Adrenal gland (tissue), 12 donors: ENCODE measurements around the gene LRIG2. TPM values are rescaled to one million over a fixed set of nuclear protein-coding genes. Genes with fewer than 3 reads are reported as not detected.

Source experiments
- DNase-seq, 7 donors: peaks; one replicate each; pipeline ENCODE4 v3.0.0-alpha.2; 2019 to 2020
- H3K27ac ChIP-seq, 5 donors: fragments of 200-600 bp; sonication (generic) in 4 of 5; 1 replicate in 3 of 5; 2 replicates in 2 of 5; pipeline versions ENCODE4 v1.5.1 to v1.8.0; 2016 to 2020; ENCODE audit warnings: mild to moderate bottlenecking in 1 of 5
- H3K27me3 ChIP-seq: fragments of 200-600 bp; 2 replicates; pipeline ENCODE4 v1.8.0; 2021
- H3K36me3 ChIP-seq, 2 donors: fragments of 200-600 bp; replicated peaks in 1 of 2; 1 replicate in 1 of 2; 2 replicates in 1 of 2; pipeline versions ENCODE4 v1.5.1 to v1.8.0; 2018 to 2022
- H3K4me1 ChIP-seq, 2 donors: fragments of 200-600 bp; replicated peaks in 1 of 2; 1 replicate in 1 of 2; 2 replicates in 1 of 2; pipeline versions ENCODE4 v1.5.1 to v1.8.0; 2018 to 2021
- H3K4me3 ChIP-seq, 4 donors: fragments of 200-600 bp; sonication (generic) in 3 of 4; one replicate each; pipeline ENCODE4 v1.5.1; 2016 to 2018
- H3K9me3 ChIP-seq, 3 donors: fragments of 200-600 bp; sonication (generic) in 1 of 3; replicated peaks in 1 of 3; 1 replicate in 2 of 3; 2 replicates in 1 of 3; pipeline versions ENCODE4 v1.5.1 to v1.8.0; 2016 to 2021
- CTCF ChIP-seq, 6 experiments: fragments of 450-650 bp in 4 of 6; fragments of 200-600 bp in 2 of 6; sonication (generic) in 1 of 6; IDR thresholded peaks; 1 replicate in 5 of 6; 2 replicates in 1 of 6; pipeline versions ENCODE4 v1.5.1 to v1.8.0; 2016 to 2021; ENCODE audit warnings: antibody characterized with exemption in 6 of 6, mild to moderate bottlenecking in 2 of 6, moderate library complexity in 1 of 6
- POLR2A ChIP-seq, 2 donors: fragments of 450-650 bp; IDR thresholded peaks; one replicate each; pipeline ENCODE4 v1.6.1; 2017; ENCODE audit warnings: antibody characterized with exemption in 2 of 2, mild to moderate bottlenecking in 2 of 2, moderate library complexity in 1 of 2
- WGBS, 4 donors: extraction: QIAGEN DNeasy Blood & Tissue Kit in 2 of 4; methylation state at CpG; one replicate each; pipeline versions ENCODE4 v1.1.5 to v1.1.7; 2013 to 2017; 5-methylcytosine and 5-hydroxymethylcytosine counted together
- intact Hi-C, 2 donors: fragments of 100-400 bp; cut with DNase I; formaldehyde crosslinking; loops; one replicate each; pipeline versions ENCODE4 v1.14.1 to v1.15.0; 2022 to 2023
- polyA plus RNA-seq, 3 donors: library from polyadenylated mRNA; stranded (reverse); fragments of 200-250 nt in 2 of 3; fragments of 350-450 nt in 1 of 3; fragmentation: Illumina TruSeq in 1 of 3; extraction: RNeasy Lipid Tissue Mini Kit (QIAGEN cat#74804) in 1 of 3; gene quantifications; one replicate each; pipeline ENCODE4 v1.2.3, GENCODE V29; 2013 to 2014
- total RNA-seq, 9 donors: library from RNA; depleted of rRNA in 4 of 9; stranded (reverse); fragments of >200 nt in 4 of 9; fragments of 120-200 nt in 1 of 9; fragmentation: NEBNext Ultra II Directional in 1 of 9; extraction: Animal tissue kit (Norgen Biotek cat#: 25700) in 1 of 9; gene quantifications; one replicate each; pipeline versions ENCODE4 v1.1.0 to v1.2.4, GENCODE V29; 2013 to 2023
- donor health status: healthy with polysubstance abuse.
- donor health status: Bipolar disorder and iron deficiency.
- donor health status: DM: yes; HTN: yes; CAD: no.
- donor health status: DM: no; HTN: no; CAD: no.
- donor health status: DM: no; HTN: no; CAD: no.
- donor health status: DM: yes; HTN: yes; CAD: no.

The LRIG2 gene
- total and polyA plus RNA-seq, 12 donors: 3.5 to 117 (median 10.6) TPM

GRCh38 chr1:113040041-113040440 lies 33.0 kb upstream of the LRIG2 start:
- peaks cover 7 to 8% of the 10 kb centered on the region in 2 donors for H3K4me1 ChIP-seq
- H3K9me3 ChIP-seq: no peaks in the 10 kb centered on the region
- TF ChIP-seq CTCF (IDR thresholded peaks at IDR 0.05): no peak
- TF ChIP-seq POLR2A (IDR thresholded peaks at IDR 0.05): no peak
- DNase-seq: no peak
- H3K4me3 ChIP-seq: no peak overlapping the region
- 29 to 40% (median 31%) methylated on average over 2 of the region's 2 CpGs for WGBS, 4 donors
- no peaks in the 10 kb centered on the region for H3K27me3 ChIP-seq
- intact Hi-C loops: loop anchor here (5.0 to 10.0 kb wide), 4 partner anchors 163 to 325 kb away; partner anchors contain the start of gene PPM1J (in 1 of the 2)
- no peaks in the 10 kb centered on the region for H3K36me3 ChIP-seq
- H3K27ac ChIP-seq: no peak overlapping the region

GRCh38 chr1:113040718-113041412 lies 32.1 kb upstream of the LRIG2 start:
- WGBS, 4 donors: 69 to 83% (median 81%) methylated on average over 8 of the region's 8 CpGs
- H3K36me3 ChIP-seq: no peaks in the 10 kb centered on the region
- TF ChIP-seq CTCF (IDR thresholded peaks at IDR 0.05): no peak
- TF ChIP-seq POLR2A (IDR thresholded peaks at IDR 0.05): no peak
- intact Hi-C loops: loop anchor here (5.0 to 10.0 kb wide), 4 partner anchors 164 to 326 kb away; partner anchors contain the start of gene PPM1J (in 1 of the 2)
- no peak for DNase-seq
- H3K9me3 ChIP-seq: no peaks in the 10 kb centered on the region
- H3K4me3 ChIP-seq: no peak overlapping the region
- no peaks in the 10 kb centered on the region for H3K27me3 ChIP-seq
- peaks cover 7 to 8% of the 10 kb centered on the region in 2 donors for H3K4me1 ChIP-seq
- H3K27ac ChIP-seq: no peak overlapping the region

DNA sequence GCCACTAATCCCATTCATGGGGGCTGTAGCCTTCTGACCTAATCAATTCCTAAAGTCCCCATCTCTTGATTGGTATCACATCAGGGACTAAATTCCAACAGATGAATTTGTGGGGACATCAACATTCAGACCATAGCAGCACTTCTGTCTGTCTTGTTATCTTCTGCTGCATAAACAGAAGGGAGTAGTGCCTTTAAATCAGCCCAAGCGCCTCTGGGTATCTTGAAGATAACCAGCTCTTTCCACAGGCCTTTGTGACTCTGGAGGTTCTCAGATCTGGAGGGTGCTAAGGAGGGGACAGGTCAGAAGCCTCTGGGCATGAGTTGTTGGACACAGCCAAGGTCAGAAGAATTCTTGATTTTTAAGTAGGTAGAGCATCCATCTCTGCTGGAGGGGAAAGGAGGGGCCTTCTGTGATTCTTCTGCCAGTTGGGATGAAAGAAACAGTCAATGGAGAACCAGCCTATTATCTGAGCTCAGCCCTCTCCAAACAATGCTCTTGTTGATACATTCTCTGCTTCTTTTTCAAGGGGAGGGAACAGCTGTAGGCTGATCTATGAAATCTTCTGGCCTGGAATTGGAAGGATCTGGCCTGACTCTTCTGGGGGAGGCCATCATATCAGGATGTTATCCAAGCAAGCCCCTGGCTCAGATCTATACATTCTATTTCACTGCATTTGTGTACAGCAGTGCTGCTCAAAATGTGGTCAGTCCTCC lies 31.3 kb upstream of the LRIG2 start:
- intact Hi-C loops: loop anchor here (2.0 to 10.0 kb wide), 5 partner anchors 163 to 327 kb away; partner anchors contain the start of gene PPM1J (in 1 of the 2)
- H3K27me3 ChIP-seq: no peaks in the 10 kb centered on the region
- WGBS, 4 donors: 0 to 93% (median 40%) methylated on average over 1 of the region's 1 CpG
- DNase-seq: no peak
- TF ChIP-seq POLR2A (IDR thresholded peaks at IDR 0.05) (no peak), CTCF (IDR thresholded peaks at IDR 0.05) (no peak)
- H3K27ac ChIP-seq: no peak overlapping the region
- H3K36me3 ChIP-seq: no peaks in the 10 kb centered on the region
- H3K9me3 ChIP-seq: no peaks in the 10 kb centered on the region
- no peak overlapping the region for H3K4me3 ChIP-seq
- H3K4me1 ChIP-seq: peaks cover 7 to 8% of the 10 kb centered on the region in 2 donors
